NCI-H187 (cell line): ENCODE measurements around the gene OR5L2.
"Not testable (repeated sequence)": the region's sequence is repeated elsewhere in the genome, so short reads cannot be mapped to it uniquely, and the experiment has no call there.

Source experiments
- DNase-seq, 2 experiments: peaks; one replicate each; lab custom pipeline; 2025; lab: John Stamatoyannopoulos, UW

Gene OR5L2

DNA sequence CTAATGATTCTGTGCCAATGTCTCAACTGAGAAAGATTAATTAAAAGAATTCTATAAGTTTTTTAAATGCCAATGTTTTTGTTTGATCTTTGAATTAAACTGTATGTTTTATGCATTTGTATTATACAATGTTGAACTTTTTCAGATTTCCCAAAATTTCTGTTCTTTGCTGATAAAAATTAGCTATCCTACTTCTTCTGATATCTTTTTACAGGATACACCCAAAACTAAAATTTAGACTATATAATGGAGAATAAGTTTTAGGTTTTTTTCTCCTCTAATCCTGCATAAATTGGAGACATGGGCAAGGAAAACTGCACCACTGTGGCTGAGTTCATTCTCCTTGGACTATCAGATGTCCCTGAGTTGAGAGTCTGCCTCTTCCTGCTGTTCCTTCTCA is at the start of gene OR5L2:
OR5L2 (plus strand) TSS at position 301 of the 400 bp plus-strand sequence; CDS start at position 301, 0 bp downstream.
- DNase-seq: no peak

DNA sequence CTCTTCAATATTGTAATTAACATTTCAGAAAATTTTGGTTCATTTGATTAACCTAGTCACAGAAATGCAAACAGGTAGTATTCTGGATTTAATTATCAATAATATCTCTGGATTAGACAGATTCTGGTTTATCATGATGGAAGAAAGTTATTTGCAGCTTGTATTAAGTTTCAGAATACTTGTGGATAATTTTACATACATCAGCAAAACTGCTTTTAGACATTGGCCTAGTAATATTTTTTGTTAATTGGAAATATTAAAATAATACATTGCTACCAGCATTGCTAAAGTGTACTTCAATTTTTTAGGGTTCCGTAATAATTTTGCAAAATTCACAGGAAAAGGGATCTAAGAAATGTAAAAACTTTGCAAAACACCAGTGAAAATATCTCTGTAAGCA is 35.4 kb upstream of the OR5L2 start:
- DNase-seq: no peak

DNA sequence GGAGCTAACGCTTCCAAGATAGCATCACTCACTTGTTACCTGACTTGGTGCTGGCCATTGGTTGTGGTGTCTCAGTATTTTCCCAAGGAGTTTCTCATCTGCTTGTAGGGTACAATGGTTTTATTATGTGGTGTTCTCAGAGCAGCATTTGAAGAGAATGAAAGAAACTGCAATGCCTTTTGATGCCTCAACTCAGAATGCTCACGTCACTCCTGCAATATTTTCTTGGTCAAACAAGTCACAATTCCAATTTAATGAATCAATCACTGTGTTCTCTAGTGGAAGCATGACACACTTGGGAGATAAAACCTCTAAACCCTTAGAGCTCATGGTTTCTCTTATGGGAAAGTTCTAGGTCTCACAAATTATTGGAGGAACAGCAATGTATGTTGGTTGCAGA is 33.7 kb upstream of the OR5L2 start:
- DNase-seq: no peak

DNA sequence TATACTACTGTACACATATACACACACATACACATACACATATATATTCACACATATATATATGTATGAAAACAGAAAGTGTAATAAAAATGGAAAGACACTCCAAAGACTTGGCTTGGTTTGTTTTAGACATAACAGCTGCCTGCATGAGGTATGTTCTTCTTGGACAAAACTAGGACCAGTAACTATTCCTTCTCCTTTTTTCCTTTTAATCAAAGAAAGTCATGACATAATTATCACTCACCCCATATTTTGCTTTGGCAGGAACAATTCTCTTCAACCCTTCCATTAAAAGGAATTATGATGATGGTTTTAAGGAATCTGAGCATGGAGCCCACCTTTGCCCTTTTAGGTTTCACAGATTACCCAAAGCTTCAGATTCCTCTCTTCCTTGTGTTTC is 31.8 kb upstream of the OR5L2 start, which contains the start of gene OR5D14:
OR5D14 (plus strand) TSS at position 301 of the 400 bp plus-strand sequence; CDS start at position 301, 0 bp downstream.
- no peak for DNase-seq

DNA sequence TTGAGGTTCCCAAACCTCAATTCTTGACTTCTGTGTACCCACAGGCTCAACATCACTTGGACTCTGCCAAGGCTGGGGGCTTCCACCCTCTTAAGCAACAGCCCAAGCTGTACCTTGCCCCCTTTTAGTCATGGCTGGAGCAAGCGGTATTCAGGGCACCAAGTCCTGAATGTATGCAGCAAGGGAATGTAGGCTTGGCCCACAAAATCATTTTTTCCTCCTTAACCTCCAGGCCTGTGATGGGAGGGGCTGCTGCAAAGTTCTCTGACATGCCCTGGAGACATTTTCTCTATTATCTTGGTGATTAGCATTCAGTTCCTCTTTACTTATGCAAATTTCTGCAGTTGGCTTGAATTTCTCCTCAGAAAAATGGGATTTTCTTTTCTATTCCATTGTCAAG is 20.8 kb upstream of the OR5L2 start:
- DNase-seq: no peak

DNA sequence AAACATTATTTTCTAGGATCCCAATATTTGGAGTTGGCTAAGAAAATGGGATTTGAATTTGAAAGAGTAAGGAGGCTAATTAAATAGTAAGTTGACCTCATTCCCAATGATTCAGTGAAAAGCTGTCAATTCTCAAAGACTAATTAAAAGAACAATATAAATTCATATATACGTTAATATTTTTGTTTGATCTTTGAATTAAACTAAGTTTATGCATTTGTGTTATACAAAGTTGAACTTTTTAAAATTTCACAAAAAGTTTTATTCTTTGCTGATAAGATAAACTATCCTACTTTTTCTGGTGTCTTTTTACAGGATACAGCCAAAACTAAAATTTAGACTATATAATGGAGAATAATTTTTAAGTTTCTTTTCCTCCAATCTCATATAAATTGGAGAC is 16.0 kb upstream of the OR5L2 start, which contains the start of gene OR5L1:
OR5L1 (plus strand) TSS at position 301 of the 400 bp plus-strand sequence. CDS start 100 bp downstream, outside the sequence.
- DNase-seq: no peak

DNA sequence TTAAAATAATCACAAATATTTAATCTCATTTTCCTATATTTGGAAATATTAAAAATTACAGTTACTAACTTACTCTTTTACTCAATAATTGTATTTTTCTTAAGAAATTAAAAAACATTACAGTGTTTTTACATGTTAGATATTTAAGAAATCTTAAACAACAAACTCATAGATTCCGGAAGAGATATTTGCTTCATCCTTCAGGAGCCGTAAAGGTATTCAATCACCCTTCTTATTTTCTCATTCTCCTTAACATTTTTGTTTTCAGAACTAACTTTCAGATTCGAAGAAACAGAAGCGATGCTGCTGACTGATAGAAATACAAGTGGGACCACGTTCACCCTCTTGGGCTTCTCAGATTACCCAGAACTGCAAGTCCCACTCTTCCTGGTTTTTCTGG is 7.7 kb upstream of the OR5L2 start, which contains the start of gene OR5D18:
OR5D18 (plus strand) TSS at position 301 of the 400 bp plus-strand sequence; CDS start at position 301, 0 bp downstream.
- DNase-seq: no peak

DNA sequence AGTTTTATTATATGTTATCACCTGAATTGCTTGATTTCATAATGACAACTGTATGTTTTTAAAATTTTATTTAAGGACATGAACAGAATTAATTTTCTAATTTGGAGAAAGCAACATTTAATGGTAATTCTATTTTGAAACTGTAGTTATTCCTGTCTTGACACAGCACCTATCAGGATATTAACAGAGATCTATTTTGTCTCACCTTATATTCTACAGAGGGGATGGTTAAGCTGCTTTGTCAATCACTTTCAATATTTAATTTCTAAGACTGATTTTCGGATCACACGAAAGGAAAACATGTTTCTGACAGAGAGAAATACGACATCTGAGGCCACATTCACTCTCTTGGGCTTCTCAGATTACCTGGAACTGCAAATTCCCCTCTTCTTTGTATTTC is 11.4 kb downstream of the OR5L2 start, which contains the start of gene OR5D16:
OR5D16 (plus strand) TSS at position 301 of the 400 bp plus-strand sequence; CDS start at position 301, 0 bp downstream.
- DNase-seq: no peak

DNA sequence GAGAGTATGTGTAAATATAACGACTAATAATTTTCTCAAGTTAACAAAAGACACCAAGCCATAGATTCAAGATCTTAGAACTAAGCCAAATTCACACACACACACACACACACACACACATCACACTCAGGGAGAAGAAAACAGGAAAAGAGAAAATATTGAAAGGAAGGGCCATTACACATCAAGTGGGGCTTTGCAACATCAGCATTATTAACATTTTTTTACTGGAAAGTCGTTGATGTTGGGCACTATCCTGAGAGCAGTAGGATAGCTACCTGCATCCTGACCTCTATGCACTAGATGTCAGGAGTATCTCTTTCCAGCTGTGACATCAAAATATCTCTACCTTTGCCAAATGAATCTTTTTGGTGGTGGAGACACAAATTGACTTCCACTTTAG is 20.4 kb downstream of the OR5L2 start:
- no peak for DNase-seq

DNA sequence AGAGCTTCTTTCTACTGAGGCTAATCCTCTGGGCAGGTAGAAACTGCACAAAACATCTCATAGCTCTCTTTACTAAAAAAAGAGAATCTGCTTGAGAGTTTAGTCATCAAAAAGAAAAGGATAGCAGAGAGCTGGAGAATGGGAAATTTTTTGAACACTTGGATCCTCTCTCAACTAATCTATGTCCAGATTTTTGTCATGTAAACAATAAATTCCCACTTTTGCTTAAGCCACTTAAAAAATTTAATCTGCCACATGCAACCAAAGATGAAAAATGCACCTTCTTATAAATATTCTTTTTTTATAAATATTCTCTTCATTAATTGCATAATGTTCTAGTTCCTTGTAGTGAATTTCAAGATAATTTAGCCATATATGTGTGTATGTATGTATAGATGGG is 22.0 kb downstream of the OR5L2 start:
- no peak for DNase-seq

DNA sequence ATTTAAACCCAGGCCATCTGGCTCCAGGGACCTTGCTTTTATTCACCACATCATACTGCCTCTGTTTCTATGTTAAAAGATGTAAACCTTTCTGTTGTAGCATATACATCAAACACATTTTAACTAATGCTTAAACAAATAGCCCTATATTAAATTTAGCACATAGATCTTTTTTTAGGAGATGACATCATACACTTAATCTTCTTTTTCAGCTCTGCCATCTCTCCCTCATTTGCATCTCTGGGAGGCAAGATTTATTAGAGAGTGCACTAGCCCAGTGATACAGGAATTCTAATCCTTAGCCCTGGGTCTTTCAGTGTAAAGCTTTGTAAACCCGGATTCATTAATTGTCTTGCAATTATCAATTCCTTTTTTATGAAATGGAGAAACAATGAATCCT is 25.1 kb downstream of the OR5L2 start:
- DNase-seq: no peak

DNA sequence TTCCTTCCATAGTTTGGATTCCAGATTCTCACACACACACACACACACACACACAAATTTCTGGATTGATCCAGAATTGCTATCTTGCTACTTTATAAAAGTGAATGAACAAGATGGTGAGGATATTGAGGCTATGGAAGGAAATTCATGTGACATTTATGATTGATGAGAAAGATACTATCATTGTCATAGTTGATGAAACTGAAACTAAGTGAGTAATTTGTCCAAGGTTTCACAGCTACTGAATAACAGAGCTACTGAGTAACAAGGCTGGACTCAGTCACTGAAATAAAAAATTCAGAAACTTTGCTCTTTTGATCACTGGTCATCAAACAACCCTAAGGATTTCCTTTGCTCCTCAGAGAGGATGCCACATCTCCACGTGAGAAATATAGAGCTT is 27.7 kb downstream of the OR5L2 start:
- no peak for DNase-seq

DNA sequence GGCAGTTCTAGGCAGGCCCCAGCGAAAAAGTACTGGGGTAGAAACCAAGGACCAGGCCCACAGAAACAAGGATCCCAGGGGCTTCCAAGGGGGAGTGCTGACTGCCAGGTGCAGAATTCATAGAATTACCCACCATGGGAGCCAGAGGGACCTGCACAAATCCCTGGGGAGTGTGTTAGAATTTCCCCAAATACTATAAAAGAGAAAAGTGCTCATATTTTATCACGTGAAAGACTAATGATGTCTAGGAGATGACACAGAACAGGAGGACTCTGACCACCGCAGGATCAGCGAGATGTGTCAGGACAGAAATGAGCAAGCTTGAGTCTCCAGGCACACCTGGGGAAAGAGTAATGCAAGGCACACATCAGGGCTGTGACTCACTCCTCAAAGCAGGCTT is 40.3 kb downstream of the OR5L2 start:
- not testable (repeated sequence) for DNase-seq

DNA sequence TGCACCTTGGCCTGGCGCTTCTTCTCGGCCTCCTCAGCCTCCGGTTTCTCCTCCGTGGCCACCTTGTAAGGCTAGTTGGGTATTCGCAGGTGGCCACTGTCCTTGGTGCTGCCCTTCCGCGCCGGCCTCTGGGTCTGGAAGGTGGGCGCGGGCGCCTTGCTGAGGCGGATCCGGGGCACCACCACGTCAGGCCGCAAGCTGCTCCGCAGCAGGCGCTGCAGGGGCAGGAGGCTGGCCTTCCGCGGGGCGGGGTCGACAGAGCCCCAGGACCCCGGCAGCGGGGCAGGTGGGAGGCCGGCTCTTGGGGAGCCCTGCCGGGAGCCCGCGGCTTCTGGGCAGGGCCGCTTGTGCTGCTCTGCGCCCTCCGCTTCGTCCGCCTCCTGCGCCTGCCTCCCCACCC is 45.7 kb downstream of the OR5L2 start:
- not testable (repeated sequence) for DNase-seq

DNA sequence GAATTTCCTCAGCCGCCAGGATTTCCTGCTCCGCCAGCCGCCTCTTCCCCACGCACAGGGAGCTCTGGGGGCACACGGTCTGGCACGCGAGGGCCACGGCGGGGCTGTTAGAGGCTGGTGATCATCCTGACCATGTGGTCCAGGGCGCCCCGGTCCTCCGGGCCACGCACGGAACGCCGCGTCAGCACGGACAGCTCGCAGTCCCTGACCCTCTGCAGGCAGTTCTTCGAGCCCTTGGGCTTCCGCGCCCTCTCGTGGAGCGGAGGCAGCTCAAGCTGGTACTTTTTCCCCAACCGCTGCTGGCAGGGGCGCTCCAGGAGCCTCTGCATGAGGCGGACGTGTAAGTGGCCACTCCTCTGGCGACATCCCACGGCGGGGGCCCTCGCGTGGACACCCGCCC is 46.1 kb downstream of the OR5L2 start:
- not testable (repeated sequence) for DNase-seq
